Stimulated activated CD4-positive, alpha-beta T cell treated with anti-CD3 and anti-CD28 coated beads, TNF-alpha, amount 100 ng/mL, for 48 hours (primary cell): ENCODE measurements around the gene VWA1.
"Not testable (repeated sequence)": the region's sequence is repeated elsewhere in the genome, so short reads cannot be mapped to it uniquely, and the experiment has no call there.

ENCODE experiments used
- DNase-seq, 3 donors: peaks; one replicate each; pipeline ENCODE4 v3.0.0-alpha.2; 2020; ENCODE audit warnings: low read depth in 3 of 3

Gene VWA1

DNA sequence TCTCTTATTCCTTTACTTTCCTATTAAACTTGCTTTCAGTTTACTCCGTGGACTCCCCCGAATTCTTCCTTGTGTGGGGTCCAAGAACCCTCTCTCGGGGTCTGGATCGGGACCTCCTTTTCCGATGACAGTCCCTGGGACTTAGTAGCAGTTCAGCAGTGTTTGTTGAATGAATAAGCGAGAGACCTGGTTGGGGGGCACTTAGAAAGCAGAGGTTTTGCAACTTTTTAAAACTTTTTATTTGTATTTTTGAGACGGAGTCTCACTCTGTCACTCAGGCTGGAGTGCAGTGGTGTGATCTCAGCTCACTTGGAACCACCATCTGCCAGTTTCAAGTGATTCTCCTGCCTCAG lies 12.3 kb upstream of the VWA1 start:
- DNase-seq: no peak

GRCh38 chr1:1424707-1425106 lies 10.8 kb upstream of the VWA1 start:
- no peak for DNase-seq

DNA sequence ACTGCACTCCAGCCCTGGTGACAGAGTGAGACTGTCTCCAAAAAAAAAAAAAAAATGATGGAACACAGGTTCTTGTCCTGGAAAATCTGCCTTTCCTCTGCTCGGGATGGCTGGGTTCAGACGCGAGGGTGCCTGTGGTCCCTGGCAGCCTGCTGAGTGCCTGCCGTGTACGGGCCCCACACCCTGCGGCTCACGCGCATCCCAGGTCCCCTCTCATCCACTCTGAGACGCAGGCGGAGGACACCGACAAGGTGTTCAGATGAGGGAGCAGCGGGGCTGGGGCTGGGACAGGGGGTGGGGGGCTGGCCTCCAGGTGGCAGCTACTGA lies 10.1 kb upstream of the VWA1 start:
- no peak for DNase-seq

- DNase-seq: no peak
These were observed 9.6 kb upstream of the VWA1 start for GRCh38 chr1:1425753-1426495.

DNA sequence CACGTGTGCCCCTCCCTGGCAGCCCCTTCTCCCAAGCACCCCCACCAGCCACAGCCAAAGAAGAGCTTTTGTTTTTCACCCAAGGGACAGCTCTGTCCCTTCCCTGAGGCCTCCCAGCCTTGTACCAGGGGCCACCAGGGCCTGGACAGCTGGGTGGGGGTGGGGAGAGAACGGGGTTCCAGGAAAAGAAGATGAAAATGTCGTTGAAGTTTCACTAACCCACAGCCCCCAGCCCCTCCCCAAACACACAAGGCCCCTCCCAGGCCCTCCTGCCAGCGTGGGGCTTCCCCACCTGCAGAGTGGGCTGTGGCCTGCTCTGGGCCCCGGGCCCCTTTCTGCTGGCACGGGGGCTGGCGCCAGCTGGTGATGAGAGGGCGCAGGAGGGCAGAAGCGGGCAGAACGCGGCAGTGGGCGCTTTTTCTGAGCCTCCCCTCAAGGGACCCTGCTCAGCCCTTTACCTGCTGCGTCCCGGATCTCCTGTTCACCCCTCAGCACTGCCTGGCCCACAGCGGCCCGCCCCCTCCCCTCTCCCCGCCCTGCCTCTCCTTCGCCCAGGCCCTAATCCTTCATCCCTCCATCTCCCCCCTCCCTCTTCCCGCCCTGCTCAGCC lies 8.9 kb upstream of the VWA1 start:
- no peak for DNase-seq

DNA sequence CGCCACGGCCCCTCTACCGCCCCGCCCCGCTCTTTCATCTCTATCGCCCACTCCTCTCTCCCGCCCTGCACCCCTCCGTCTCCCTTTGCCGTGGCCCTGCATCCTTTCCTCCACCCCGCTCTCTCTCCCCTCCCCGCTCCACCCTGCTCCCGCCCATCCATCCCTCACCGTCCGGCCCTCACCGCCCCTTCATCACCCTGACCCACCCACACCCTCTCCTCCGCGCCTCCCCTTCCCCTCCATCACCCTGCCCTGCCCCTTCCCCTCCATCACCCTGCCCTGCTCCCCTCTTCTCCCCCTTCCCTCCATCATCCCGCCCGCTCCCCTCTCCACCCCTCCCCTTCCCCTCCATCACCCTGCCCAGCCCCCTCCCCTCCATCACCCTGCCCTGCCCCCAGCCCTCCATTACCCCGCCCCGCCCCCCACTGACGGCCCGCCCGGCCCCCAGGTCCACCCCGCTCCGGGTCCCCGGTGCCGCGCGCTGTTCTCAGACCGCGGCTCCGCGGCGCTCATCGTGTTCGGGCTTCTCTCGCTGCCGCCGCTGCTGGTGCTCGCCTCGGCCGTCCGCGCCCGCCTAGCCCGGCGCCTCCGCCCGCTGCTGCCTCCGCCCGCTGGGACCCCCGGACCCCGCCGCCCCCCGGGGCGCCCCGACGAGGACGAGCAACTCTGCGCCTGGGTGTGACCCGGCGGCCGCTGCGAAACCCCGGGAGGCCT lies 8.2 kb upstream of the VWA1 start:
- DNase-seq: no peak

DNA sequence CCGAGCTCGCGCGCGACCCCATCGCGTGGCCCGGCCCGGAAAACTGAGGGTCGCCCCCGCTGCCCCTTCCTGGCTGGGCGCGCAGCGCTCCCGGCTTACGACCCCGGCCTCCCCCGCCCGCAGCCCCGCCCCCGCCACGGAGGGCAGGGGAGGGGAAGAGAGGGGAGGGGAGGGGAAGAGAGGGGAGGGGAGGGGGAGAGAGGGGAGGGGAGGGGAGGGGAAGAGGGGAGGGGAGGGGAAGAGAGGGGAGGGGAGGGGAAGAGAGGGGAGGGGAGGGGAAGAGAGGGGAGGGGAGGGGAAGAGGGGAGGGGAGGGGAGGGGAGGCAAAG lies 7.7 kb upstream of the VWA1 start:
- DNase-seq: no peak

DNA sequence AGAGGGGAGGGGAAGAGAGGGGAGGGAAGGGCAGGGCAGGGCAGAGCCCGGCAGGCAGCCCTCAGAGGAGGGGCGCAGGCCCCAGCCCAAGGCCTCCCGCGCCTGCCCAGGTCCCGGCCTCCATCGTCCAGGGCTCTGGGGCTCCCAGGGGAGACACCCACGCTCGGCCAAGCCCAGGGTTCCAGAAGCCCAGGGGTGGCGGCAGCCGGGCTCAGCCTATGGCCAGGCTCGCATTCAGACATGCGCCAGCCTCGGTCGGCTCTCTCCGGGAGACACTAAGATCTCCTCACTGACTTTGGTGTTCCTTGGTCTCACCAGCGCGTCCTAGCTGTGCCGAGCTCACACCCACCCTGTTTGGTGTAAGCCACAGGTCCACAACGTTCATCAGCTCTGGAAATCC lies 7.3 kb upstream of the VWA1 start:
- no peak for DNase-seq

DNA sequence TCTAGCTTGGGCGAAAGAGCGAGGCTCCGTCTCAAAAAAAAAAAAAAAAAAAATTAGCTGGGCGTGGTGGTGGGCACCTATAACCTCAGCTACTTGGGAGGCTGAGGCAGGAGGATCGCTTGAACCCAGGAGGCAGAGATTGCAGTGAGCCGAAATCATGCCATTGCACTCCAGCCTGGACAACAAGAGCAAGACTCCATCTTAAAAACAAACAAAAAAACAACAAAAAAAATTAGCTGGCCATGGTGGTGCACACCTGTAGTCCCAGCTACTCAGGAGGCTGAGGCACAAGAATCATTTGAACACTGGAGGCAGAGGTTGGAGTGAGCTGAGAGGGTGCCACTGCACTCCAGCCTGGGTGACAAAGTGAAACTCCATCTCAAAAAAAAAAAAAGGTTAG lies 6.5 kb upstream of the VWA1 start:
- DNase-seq: not testable (repeated sequence)

DNA sequence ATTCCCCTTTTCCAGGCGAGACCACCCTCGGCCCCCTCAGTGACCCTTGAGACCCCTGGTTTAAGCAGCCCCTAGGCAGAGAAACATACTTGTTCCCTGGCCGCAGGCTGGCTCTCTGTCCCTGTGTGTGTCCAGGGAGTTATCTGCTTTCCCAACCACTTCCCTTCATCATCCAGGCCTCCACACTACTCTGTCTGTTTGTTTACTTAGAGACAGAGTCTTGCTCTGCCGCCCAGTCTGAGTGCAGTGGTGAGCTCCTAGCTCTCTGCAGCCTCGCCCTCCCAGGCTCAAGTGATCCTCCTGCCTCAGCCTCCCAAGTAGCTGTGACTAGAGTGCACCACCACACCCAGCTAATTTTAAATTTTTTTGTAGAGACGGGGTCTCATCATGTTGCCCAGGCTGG lies 5.8 kb upstream of the VWA1 start:
- DNase-seq: no peak

GRCh38 chr1:1430114-1430982 lies 5.1 kb upstream of the VWA1 start:
- no peak for DNase-seq

DNA sequence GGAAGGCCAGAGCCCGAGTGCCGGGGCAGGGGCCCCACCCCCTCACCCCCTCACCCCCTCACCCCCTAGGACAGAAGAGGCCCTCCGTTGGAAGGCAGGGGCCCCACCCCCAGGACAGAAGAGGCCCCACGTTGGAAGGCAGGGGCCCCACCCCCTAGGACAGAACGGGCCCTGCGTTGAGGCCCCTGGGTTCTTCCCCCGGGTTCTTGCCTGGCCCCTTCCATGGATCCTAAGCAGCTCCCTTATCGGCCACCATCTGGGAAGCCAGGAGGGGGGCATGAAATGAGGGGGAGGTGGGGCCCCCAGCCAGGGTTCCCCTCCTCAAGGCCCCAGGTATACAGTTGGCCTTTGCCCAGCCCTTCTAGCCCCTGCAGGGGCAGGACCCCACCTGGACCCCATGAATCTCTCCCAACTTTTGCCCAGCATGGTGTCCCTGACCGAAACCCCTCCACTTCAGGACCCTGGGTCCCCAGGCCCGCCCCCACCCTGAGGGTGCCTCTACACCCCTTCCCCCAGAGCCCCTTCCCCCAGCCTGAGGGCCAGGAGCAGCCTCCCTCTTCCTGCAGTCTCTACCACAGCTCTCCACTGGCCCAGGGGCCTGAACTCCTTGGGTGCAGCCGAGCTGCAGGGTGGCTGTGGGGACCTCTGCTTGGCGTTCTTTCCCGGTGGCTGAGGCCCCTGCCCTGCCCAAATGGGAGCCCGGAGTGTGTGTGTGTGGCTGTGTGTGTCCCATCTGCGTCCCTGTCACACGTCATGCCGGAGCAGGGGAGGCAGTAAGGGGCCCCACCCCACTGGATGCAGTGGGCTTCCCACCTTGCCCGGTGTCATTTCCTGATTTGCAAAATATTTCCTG lies 4.3 kb upstream of the VWA1 start:
- DNase-seq: no peak

DNA sequence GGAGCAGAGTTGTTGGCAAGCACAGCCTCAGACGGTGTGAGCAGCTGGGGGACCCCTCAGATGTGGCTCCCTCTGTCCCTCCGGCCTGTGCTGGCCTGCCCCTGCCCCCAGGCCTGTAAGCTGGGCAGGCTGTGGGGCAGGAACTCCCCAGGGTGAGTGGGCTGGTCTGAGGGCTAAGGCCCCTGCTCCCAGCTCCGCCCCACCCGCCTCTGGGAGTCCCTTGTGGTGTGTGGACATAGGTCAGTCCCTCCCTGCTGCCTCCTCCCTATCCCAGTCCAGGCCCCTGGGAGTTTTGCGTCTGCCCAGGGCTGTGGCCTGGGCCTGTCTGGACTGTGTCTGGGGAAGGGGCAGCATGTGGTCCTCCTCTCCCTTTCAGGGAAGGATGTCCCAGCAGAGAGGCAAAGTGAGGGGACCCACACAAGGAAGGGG lies 3.6 kb upstream of the VWA1 start:
- no peak for DNase-seq

GRCh38 chr1:1432274-1432950 lies 3.1 kb upstream of the VWA1 start:
- DNase-seq: no peak

- DNase-seq: no peak
These were observed 2.3 kb upstream of the VWA1 start for GRCh38 chr1:1432951-1433803.

DNA sequence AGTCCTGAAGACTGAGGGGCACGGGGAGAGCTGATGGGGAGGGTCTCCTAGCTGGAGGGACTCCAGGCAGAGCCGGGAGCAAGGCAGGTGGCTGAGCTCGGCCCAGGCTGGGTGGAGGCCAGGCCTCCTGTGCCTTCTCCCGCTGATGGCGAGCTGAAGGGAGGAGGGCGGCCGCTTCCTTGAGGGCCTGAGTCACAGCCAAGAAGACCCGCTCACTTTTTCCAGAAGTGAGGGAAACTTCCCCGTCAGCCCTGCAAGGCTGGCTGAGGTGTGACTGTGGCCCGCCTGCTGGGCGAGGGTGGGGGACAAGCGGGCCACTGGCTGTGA lies 1.7 kb upstream of the VWA1 start:
- peak; percentile 38 to 65 (median 59) for DNase-seq

- DNase-seq: no peak
These were observed 1.2 kb upstream of the VWA1 start for GRCh38 chr1:1434131-1434823.

GRCh38 chr1:1434824-1435105 lies 725 bp upstream of the VWA1 start:
- DNase-seq: no peak

- no peak for DNase-seq
These were observed 580 bp downstream of the VWA1 start for GRCh38 chr1:1435911-1436629.
